Measurements from ENCODE around the gene NINJ2.

NINJ2 gene

GRCh38 chr12:674272-674781 lies 11.1 kb upstream of the NINJ2 start:
- peak in 2 of 3 experiments; percentile 55 for DNase-seq (ENCODE audit: low read depth in 2 of 3, low spot score in 2 of 3)

GRCh38 chr12:673849-674248 lies 10.6 kb upstream of the NINJ2 start:
- DNase-seq (ENCODE audit: low read depth in 2 of 3, low spot score in 2 of 3), result no peak

- DNase-seq (ENCODE audit: low read depth in 2 of 3, low spot score in 2 of 3), result no peak
Observed at GRCh38 chr12:669576-669945, 6.3 kb upstream of the NINJ2 start.

- no peak for DNase-seq (ENCODE audit: low read depth in 2 of 3, low spot score in 2 of 3)
Observed at GRCh38 chr12:668090-668481, 4.8 kb upstream of the NINJ2 start.

- DNase-seq (ENCODE audit: low read depth in 2 of 3, low spot score in 2 of 3), result no peak
Observed at GRCh38 chr12:666766-667308, 3.6 kb upstream of the NINJ2 start.

- no peak for DNase-seq (ENCODE audit: low read depth in 2 of 3, low spot score in 2 of 3)
Observed at GRCh38 chr12:666066-666465, 2.8 kb upstream of the NINJ2 start.

- no peak for DNase-seq (ENCODE audit: low read depth in 2 of 3, low spot score in 2 of 3)
Observed at GRCh38 chr12:664779-665092, 1.5 kb upstream of the NINJ2 start.

GRCh38 chr12:664075-664778 lies 982 bp upstream of the NINJ2 start:
- no peak for DNase-seq (ENCODE audit: low read depth in 2 of 3, low spot score in 2 of 3)

- no peak for DNase-seq (ENCODE audit: low read depth in 2 of 3, low spot score in 2 of 3)
Observed at GRCh38 chr12:662566-663292, 516 bp downstream of the NINJ2 start.

- DNase-seq (ENCODE audit: low read depth in 2 of 3, low spot score in 2 of 3), result no peak
Observed at GRCh38 chr12:661720-662486, 1.3 kb downstream of the NINJ2 start.

GRCh38 chr12:659090-659683 lies 4.1 kb downstream of the NINJ2 start:
- no peak for DNase-seq (ENCODE audit: low read depth in 2 of 3, low spot score in 2 of 3)

- no peak for DNase-seq (ENCODE audit: low read depth in 2 of 3, low spot score in 2 of 3)
Observed at GRCh38 chr12:650983-651382, 12.3 kb downstream of the NINJ2 start.

GRCh38 chr12:647385-648085 lies 15.7 kb downstream of the NINJ2 start:
- no peak for DNase-seq (ENCODE audit: low read depth in 2 of 3, low spot score in 2 of 3)

- no peak for DNase-seq (ENCODE audit: low read depth in 2 of 3, low spot score in 2 of 3)
Observed at GRCh38 chr12:646442-647384, 16.5 kb downstream of the NINJ2 start.

- no peak for DNase-seq (ENCODE audit: low read depth in 2 of 3, low spot score in 2 of 3)
Observed at GRCh38 chr12:645563-646071, 17.6 kb downstream of the NINJ2 start.

GRCh38 chr12:644818-645552 lies 18.3 kb downstream of the NINJ2 start:
- DNase-seq (ENCODE audit: low read depth in 2 of 3, low spot score in 2 of 3), result no peak

- no peak for DNase-seq (ENCODE audit: low read depth in 2 of 3, low spot score in 2 of 3)
Observed at GRCh38 chr12:644303-644639, 19.0 kb downstream of the NINJ2 start.

GRCh38 chr12:643475-644302 lies 19.6 kb downstream of the NINJ2 start:
- no peak for DNase-seq (ENCODE audit: low read depth in 2 of 3, low spot score in 2 of 3)
